Neural cell (in vitro differentiated cells): ENCODE measurements around the gene GSE1.

Experiments
- CTCF ChIP-seq: fragments of 450-650 bp; IDR thresholded peaks from 2 replicates; pipeline ENCODE4 v1.5.1; 2014; ENCODE audit warnings: antibody characterized with exemption, mild to moderate bottlenecking, moderate library complexity; ENCODE audit not compliant: poor library complexity, severe bottlenecking
- EP300 ChIP-seq: fragments of 450-650 bp; conservative IDR thresholded peaks from 2 replicates; pipeline ENCODE4 v1.6.1; 2014; ENCODE audit warnings: antibody characterized with exemption, mild to moderate bottlenecking, moderate library complexity; ENCODE audit not compliant: poor library complexity, severe bottlenecking
- EZH2 ChIP-seq: fragments of 200-600, 300-800 bp; shearing (Covaris generic), sonication (generic); IDR thresholded peaks from 2 replicates; pipeline ENCODE4 v1.6.1; 2014; ENCODE audit warnings: antibody characterized with exemption, low read length, borderline replicate concordance, mild to moderate bottlenecking; ENCODE audit not compliant: insufficient read depth, poor library complexity, severe bottlenecking
- RAD21 ChIP-seq: fragments of 450-650 bp; conservative IDR thresholded peaks from 2 replicates; pipeline ENCODE4 v1.6.1; 2014; ENCODE audit warnings: antibody characterized with exemption, mild to moderate bottlenecking, moderate library complexity

- TF ChIP-seq CTCF, result no peak
- TF ChIP-seq EP300, result no peak
- no peak for TF ChIP-seq EZH2
- no peak for TF ChIP-seq RAD21
These were observed 6.9 kb upstream of the GSE1 start for GRCh38 chr16:85605912-85606841.
